ENCODE measurements around the gene SNX6. TPM values are rescaled to one million over a fixed set of nuclear protein-coding genes. Genes with fewer than 3 reads are reported as not detected.
A peak's percentile ranks its signal among the peaks of the same experiment; 100 is the strongest.
"Not testable (repeated sequence)": the region's sequence is repeated elsewhere in the genome, so short reads cannot be mapped to it uniquely, and the experiment has no call there.

The SNX6 gene
- total RNA-seq, 1 experiment from 2014 or later, result 72.5 TPM

DNA sequence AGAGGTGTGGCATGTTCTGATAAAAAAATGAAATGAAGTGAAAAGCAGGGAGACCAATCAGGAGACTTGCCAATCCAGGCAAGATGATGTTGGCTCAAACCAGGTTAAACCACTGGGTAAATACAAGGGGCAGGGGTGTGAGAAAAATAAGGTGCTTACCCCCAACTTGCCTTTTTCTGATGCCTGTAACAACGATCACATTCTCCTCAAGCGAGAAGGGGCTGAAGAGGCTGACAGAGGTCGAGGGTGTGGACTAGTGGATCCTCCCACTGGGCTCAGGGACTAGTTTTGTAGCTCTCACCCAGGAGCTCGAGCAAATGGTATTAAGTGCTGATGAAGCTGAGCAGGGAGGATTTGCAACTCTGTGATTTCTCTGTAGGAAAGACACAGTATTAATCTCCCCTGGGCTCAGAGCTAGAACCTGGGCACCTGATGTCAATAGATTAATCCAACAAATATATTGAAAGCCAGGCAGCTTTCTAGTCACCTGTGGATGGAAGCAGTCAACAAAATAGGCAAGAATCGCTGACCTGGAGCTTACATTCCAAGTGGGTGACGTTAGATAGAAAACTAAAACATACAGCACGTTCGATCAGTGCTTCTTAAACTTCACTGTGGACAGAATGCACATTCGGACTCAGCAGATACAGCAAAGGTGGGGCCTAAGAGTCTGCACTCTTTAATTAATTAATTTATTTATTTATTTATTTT, 75.3 kb downstream of the SNX6 start:
- H3K4me3 Mint-ChIP-seq (ENCODE audit: unreplicated experiment), result peak overlapping the region; percentile 62
- peaks cover 10% of the 10 kb centered on the region for H3K4me1 Mint-ChIP-seq (ENCODE audit: insufficient read depth, unreplicated experiment)
- ChIA-PET POLR2A (interaction anchor here (0.6 to 2.1 kb wide), 6 partner anchors 15 to 546 kb away, joined by 3 to 14 read pairs (median 3); partner anchors contain the start of genes EAPP and SRP54), CTCF (interaction anchor here (0.6 kb wide), 1 partner anchor 486 kb away, joined by 3 read pairs; no protein-coding TSS in a partner anchor)
- peak overlapping the region; percentile 44 for H3K27ac Mint-ChIP-seq (ENCODE audit: low read depth, unreplicated experiment)
- TF ChIP-seq, protein P1, sequence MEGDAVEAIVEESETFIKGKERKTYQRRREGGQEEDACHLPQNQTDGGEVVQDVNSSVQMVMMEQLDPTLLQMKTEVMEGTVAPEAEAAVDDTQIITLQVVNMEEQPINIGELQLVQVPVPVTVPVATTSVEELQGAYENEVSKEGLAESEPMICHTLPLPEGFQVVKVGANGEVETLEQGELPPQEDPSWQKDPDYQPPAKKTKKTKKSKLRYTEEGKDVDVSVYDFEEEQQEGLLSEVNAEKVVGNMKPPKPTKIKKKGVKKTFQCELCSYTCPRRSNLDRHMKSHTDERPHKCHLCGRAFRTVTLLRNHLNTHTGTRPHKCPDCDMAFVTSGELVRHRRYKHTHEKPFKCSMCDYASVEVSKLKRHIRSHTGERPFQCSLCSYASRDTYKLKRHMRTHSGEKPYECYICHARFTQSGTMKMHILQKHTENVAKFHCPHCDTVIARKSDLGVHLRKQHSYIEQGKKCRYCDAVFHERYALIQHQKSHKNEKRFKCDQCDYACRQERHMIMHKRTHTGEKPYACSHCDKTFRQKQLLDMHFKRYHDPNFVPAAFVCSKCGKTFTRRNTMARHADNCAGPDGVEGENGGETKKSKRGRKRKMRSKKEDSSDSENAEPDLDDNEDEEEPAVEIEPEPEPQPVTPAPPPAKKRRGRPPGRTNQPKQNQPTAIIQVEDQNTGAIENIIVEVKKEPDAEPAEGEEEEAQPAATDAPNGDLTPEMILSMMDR (IDR thresholded peaks at IDR 0.05; ENCODE audit: unreplicated experiment), result no peak
- H3K36me3 Mint-ChIP-seq (ENCODE audit: insufficient read depth, unreplicated experiment), result no peaks in the 10 kb centered on the region
- H3K27me3 Mint-ChIP-seq (ENCODE audit: insufficient read depth, unreplicated experiment), result no peaks in the 10 kb centered on the region
- intact Hi-C loops (cut with micrococcal nuclease), result loop anchor here (5.0 kb wide), 1 partner anchor 158 kb away; the partner anchor contains the start of gene CFL2
- TSS peak; percentile 87 for BruUV-seq (replicated peaks)
- H3K9me3 Mint-ChIP-seq (ENCODE audit: unreplicated experiment), result no peaks in the 10 kb centered on the region
- peak; percentile 12 for DNase-seq (ENCODE audit: unreplicated experiment)

DNA sequence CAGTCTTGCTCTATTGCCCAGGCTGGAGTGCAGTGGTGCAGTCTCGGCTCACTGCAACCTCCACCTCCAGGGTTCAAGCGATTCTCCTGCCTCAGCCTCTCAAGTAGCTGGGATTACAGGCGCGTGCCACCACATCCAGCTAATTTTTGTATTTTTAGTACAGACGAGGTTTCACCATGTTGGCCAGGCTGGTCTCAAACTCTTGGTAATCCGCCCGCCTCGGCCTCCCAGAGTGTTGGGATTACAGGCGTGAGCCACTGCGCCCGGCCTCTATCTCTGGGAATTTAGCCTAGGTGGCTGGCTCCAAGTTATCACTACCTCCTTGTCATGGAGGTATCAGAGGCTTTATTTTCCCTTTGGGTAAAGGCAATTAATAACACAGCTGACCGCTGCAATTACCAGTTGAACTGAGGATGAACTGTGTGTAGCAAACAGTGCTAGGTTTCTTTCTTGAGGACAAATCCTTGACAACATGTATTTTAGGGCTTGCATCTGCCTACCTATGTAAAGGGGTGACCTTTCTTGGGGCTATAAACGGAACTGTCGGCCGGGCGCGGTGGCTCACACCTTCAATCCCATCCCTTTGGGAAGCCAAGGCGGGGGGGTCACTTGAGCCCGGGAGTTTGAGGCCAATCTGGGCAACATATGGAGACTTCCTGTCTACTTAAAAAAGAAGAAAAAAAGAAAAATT, 80.5 kb downstream of the SNX6 start:
- intact Hi-C loops (cut with micrococcal nuclease); H3K36me3 Mint-ChIP-seq (ENCODE audit: insufficient read depth, unreplicated experiment); BruUV-seq (replicated peaks); DNase-seq (ENCODE audit: unreplicated experiment); H3K27ac Mint-ChIP-seq (ENCODE audit: low read depth, unreplicated experiment); H3K27me3 Mint-ChIP-seq (ENCODE audit: insufficient read depth, unreplicated experiment); H3K4me3 Mint-ChIP-seq (ENCODE audit: unreplicated experiment); CTCF ChIA-PET; H3K4me1 Mint-ChIP-seq (ENCODE audit: insufficient read depth, unreplicated experiment); H3K9me3 Mint-ChIP-seq (ENCODE audit: unreplicated experiment): not testable (repeated sequence)
- POLR2A ChIA-PET, result interaction anchor here (0.7 kb wide), 1 partner anchor 294 kb away, joined by 3 read pairs; no protein-coding TSS in a partner anchor

DNA sequence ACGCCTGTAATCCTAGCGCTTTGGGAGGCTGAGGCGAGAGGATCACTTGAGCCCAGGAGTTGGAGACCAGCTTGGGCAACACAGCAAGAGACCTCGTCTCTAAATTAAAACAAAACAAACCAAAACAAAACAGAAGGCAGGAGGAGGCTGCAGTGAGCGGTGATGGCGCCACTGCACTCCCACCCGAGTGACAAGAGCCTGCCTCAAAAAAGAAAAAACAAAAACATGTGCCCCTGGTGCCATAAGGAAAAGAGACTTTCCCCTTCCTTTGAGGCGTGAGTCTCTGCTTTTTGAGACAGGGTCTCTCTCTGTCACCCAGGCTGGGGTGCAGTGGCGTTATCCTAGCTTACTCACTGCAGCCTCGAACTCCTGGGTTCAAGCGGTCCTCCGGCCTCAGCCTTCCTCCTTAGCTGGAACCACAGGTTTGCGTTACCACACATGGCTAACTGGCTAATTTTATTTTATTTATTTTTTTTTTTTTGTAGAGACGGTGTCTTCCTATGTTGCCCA, 81.4 kb downstream of the SNX6 start:
- POLR2A ChIA-PET, result no interaction called here
- H3K4me1 Mint-ChIP-seq (ENCODE audit: insufficient read depth, unreplicated experiment), result no peaks in the 10 kb centered on the region

DNA sequence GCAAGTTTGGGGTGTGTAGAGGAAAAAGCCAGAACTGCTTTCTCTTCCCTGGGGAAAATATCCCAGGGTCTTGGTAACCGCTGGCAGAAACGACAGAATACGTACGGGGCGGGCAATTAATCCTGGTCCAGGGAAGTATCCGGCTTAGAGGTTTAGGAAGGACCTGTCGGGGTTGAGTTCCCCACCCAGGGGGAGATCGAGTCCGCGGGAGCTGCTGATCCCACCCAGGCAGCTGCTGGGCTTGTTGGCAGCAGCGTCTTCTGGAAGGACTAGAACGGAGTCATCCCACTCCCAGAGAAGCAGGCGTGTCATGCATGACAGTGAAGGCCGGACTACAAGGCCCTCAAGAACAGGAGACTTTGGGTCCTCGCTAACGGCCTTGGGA, 82.8 kb downstream of the SNX6 start:
- POLR2A ChIA-PET; H3K27ac Mint-ChIP-seq (ENCODE audit: low read depth, unreplicated experiment); H3K4me3 Mint-ChIP-seq (ENCODE audit: unreplicated experiment); DNase-seq (ENCODE audit: unreplicated experiment); BruUV-seq (replicated peaks); CTCF ChIA-PET; H3K36me3 Mint-ChIP-seq (ENCODE audit: insufficient read depth, unreplicated experiment); H3K4me1 Mint-ChIP-seq (ENCODE audit: insufficient read depth, unreplicated experiment); H3K27me3 Mint-ChIP-seq (ENCODE audit: insufficient read depth, unreplicated experiment); H3K9me3 Mint-ChIP-seq (ENCODE audit: unreplicated experiment); intact Hi-C loops (cut with micrococcal nuclease): not testable (repeated sequence)

More for the DNA sequence above, 81.4 kb downstream of the SNX6 start:
- TF ChIP-seq, protein P1 (IDR thresholded peaks at IDR 0.05; ENCODE audit: unreplicated experiment), result no peak
- DNase-seq (ENCODE audit: unreplicated experiment), result no peak
- CTCF ChIA-PET, result interaction anchor here (0.6 to 0.7 kb wide), 2 partner anchors 76 to 875 kb away, joined by 3 to 4 read pairs; no protein-coding TSS in a partner anchor
- no TSS peak for BruUV-seq (replicated peaks)
- no peaks in the 10 kb centered on the region for H3K9me3 Mint-ChIP-seq (ENCODE audit: unreplicated experiment)
- H3K36me3 Mint-ChIP-seq (ENCODE audit: insufficient read depth, unreplicated experiment), result peaks cover 7% of the 10 kb centered on the region
- H3K27me3 Mint-ChIP-seq (ENCODE audit: insufficient read depth, unreplicated experiment), result no peaks in the 10 kb centered on the region
- intact Hi-C loops (cut with micrococcal nuclease), result no loop called here
- H3K27ac Mint-ChIP-seq (ENCODE audit: low read depth, unreplicated experiment), result no peak overlapping the region
- H3K4me3 Mint-ChIP-seq (ENCODE audit: unreplicated experiment), result no peak overlapping the region

DNA sequence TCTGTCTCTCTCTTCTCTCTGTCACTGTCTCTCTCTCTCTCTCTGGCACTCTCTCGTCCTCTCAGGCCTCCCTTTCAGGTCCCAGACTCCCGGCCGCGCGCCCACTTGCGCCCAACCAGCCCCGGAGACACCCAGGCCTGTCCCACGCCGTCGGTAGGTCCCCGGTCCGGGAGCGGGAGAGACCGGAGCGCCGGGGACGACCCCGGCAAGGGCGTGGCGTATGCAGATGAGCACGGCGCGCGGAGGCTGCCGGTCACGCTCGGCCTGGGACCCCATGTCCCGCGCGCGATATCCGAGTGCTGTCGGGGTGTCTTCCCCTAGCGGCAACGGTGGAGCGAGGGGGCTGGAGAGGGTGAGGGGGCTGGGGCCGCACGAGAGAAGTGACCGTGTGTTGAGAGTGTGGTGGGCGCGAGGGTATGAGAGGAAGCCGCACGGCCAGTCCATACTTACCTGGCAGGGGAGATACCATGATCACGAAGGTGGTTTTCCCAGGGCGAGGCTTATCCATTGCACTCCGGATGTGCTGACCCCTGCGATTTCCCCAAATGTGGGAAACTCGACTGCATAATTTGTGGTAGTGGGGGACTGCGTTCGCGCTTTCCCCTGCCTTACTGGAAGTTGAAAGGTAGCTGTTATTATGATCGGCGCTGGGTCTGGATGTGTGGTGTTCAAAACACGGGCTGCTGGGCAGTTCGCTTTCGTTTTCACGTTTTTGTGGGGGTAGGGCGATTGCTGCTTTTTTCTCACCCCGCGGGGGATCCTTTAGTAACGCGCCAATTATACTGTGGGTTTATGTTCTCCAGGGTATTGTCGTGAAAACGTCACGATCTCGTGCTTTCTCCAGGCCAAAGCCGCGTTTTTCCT, 83.4 kb downstream of the SNX6 start:
- H3K36me3 Mint-ChIP-seq (ENCODE audit: insufficient read depth, unreplicated experiment); H3K9me3 Mint-ChIP-seq (ENCODE audit: unreplicated experiment); intact Hi-C loops (cut with micrococcal nuclease); H3K4me3 Mint-ChIP-seq (ENCODE audit: unreplicated experiment); DNase-seq (ENCODE audit: unreplicated experiment); H3K27me3 Mint-ChIP-seq (ENCODE audit: insufficient read depth, unreplicated experiment); H3K27ac Mint-ChIP-seq (ENCODE audit: low read depth, unreplicated experiment); CTCF ChIA-PET; POLR2A ChIA-PET; H3K4me1 Mint-ChIP-seq (ENCODE audit: insufficient read depth, unreplicated experiment): not testable (repeated sequence)
- TSS peak; percentile 98 for BruUV-seq (replicated peaks)

DNA sequence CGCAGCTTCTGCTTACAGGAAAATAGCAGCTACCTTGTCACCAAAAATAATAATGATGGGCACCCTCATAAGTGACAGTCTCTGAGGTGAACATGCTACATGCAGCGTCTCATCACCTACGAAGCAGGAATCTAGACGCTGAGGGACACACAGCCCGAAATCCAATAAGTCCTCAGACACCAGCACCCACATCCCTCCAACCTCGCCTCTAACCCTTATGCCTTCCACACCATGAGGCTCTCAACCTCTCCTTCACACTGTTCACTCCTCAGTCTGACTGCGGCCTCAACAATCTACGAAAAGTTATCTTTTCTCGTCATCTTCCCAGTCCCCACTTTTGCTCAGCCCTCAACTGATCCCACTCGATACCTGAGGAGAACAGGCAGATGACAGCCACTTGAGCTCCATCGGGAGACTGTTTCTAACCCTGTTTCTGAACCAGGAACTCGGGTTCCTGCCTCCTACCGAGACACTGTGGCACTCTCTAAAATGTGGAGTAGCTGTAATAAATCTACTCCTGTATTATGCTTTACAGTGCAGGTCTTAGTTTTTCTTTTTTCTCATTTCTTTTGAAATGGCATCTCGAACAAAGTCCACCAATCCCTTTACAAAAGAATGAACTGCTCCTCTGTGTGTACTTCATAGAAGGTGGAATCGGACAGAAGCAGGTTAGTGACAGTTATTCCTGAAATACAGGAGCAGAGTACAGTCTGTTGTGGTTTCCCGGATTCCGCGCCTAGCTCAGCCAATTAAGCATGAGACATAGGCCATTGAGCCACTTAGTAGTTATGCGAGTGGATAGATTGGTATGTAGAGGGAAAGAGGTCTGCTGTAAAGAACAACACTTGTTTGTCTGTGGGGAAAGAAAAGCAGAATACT, 89.5 kb downstream of the SNX6 start:
- H3K4me1 Mint-ChIP-seq (ENCODE audit: insufficient read depth, unreplicated experiment); H3K27me3 Mint-ChIP-seq (ENCODE audit: insufficient read depth, unreplicated experiment); H3K9me3 Mint-ChIP-seq (ENCODE audit: unreplicated experiment); DNase-seq (ENCODE audit: unreplicated experiment); CTCF ChIA-PET; intact Hi-C loops (cut with micrococcal nuclease): not testable (repeated sequence)
- POLR2A ChIA-PET, result interaction anchor here (0.6 to 1.3 kb wide), 5 partner anchors 14 to 185 kb away, joined by 3 to 5 read pairs (median 3); no protein-coding TSS in a partner anchor
- peak overlapping the region; percentile 98 for H3K4me3 Mint-ChIP-seq (ENCODE audit: unreplicated experiment)
- TSS peak; percentile 85 for BruUV-seq (replicated peaks)
- peaks cover 29% of the 10 kb centered on the region for H3K36me3 Mint-ChIP-seq (ENCODE audit: insufficient read depth, unreplicated experiment)
- H3K27ac Mint-ChIP-seq (ENCODE audit: low read depth, unreplicated experiment), result peak overlapping the region; percentile 100

All from MCF 10A (cell line).